WTC11 (cell line): Measurements from ENCODE around the gene KCNE4. TPM values are rescaled to one million over a fixed set of nuclear protein-coding genes. Genes with fewer than 3 reads are reported as not detected.

Experiments
- ATAC-seq: fragments of 200-7000 bp; cut with Tn5 transposase; 2 replicates; pipeline ENCODE4 v1.10.0; 2021; ENCODE audit warnings: mild to moderate bottlenecking, moderate library complexity
- CTCF ChIA-PET: fragments of 300-600 bp; sonication (Branson Sonifier 250); formaldehyde crosslinking; loops from one replicate; lab custom pipeline; 2021; ENCODE audit warnings: antibody characterized with exemption; lab: Charles Lee
- POLR2A ChIA-PET: fragments of 350-600 bp; sonication (Branson Sonifier 250); formaldehyde crosslinking; loops from one replicate; lab custom pipeline; 2021; ENCODE audit warnings: antibody characterized with exemption; lab: Charles Lee
- DNase-seq: peaks from one replicate; pipeline ENCODE4 v3.0.0; 2021; ENCODE audit warnings: low spot score
- H3K27ac Mint-ChIP-seq: 2 replicates; pipeline ENCODE4 v1.8.0; 2021; ENCODE audit warnings: mixed read lengths
- H3K27me3 Mint-ChIP-seq: 2 replicates; pipeline ENCODE4 v1.8.0; 2021; ENCODE audit warnings: low read depth, mild to moderate bottlenecking, moderate library complexity, mixed read lengths
- H3K36me3 Mint-ChIP-seq: 2 replicates; pipeline ENCODE4 v1.8.0; 2021; ENCODE audit warnings: mixed read lengths
- H3K4me1 Mint-ChIP-seq: 2 replicates; pipeline ENCODE4 v1.8.0; 2022; ENCODE audit warnings: mixed read lengths
- H3K4me3 Mint-ChIP-seq: 2 replicates; pipeline ENCODE4 v1.8.0; 2021; ENCODE audit warnings: mild to moderate bottlenecking, moderate library complexity, mixed read lengths
- H3K9me3 Mint-ChIP-seq: 2 replicates; pipeline ENCODE4 v1.8.0; 2021; ENCODE audit warnings: mixed read lengths
- CREB1 ChIP-seq: sonication (generic); formaldehyde crosslinking; IDR thresholded peaks from 2 replicates; pipeline ENCODE4 v1.8.0; 2023; ENCODE audit warnings: mild to moderate bottlenecking, missing genetic modification reagents
- E2F1 ChIP-seq: sonication (generic); formaldehyde crosslinking; IDR thresholded peaks from 2 replicates; pipeline ENCODE4 v1.8.0; 2022; ENCODE audit warnings: mild to moderate bottlenecking, missing genetic modification reagents
- EMX1 ChIP-seq: fragments of 250-450 bp; sonication (Bioruptor Pico); IDR thresholded peaks from 2 replicates; pipeline ENCODE4 v1.8.0; 2021; ENCODE audit warnings: mild to moderate bottlenecking
- ESRRA ChIP-seq: sonication (generic); formaldehyde crosslinking; IDR thresholded peaks from 2 replicates; pipeline ENCODE4 v1.8.1; 2022; ENCODE audit warnings: mild to moderate bottlenecking, missing genetic modification reagents, borderline replicate concordance
- IRF2 ChIP-seq: sonication (generic); formaldehyde crosslinking; IDR thresholded peaks from 2 replicates; pipeline ENCODE4 v1.8.0; 2022; ENCODE audit warnings: low read depth, missing genetic modification reagents, borderline replicate concordance
- JAZF1 ChIP-seq: fragments of 250-450 bp; sonication (Bioruptor Pico); IDR thresholded peaks from 2 replicates; pipeline ENCODE4 v1.9.0; 2021; ENCODE audit warnings: moderate library complexity, mild to moderate bottlenecking, inconsistent platforms
- MAX ChIP-seq: sonication (generic); formaldehyde crosslinking; IDR thresholded peaks from 2 replicates; pipeline ENCODE4 v1.8.0; 2022; ENCODE audit warnings: mild to moderate bottlenecking, missing genetic modification reagents
- NFATC4 ChIP-seq: fragments of 250-450 bp; sonication (Bioruptor Pico); IDR thresholded peaks from 2 replicates; pipeline ENCODE4 v1.9.0; 2021; ENCODE audit warnings: mild to moderate bottlenecking
- OVOL2 ChIP-seq: fragments of 250-450 bp; sonication (Bioruptor Pico); IDR thresholded peaks from 2 replicates; pipeline ENCODE4 v1.9.0; 2021; ENCODE audit warnings: mild to moderate bottlenecking, borderline replicate concordance
- RELA ChIP-seq: sonication (generic); formaldehyde crosslinking; IDR thresholded peaks from 2 replicates; pipeline ENCODE4 v1.8.1; 2022; ENCODE audit warnings: missing genetic modification reagents, mild to moderate bottlenecking, borderline replicate concordance
- SP1 ChIP-seq: sonication (generic); formaldehyde crosslinking; conservative IDR thresholded peaks from 2 replicates; pipeline ENCODE4 v1.8.1; 2022; ENCODE audit warnings: missing genetic modification reagents
- TCF7 ChIP-seq: sonication (generic); formaldehyde crosslinking; IDR thresholded peaks from 2 replicates; pipeline ENCODE4 v1.8.0; 2022; ENCODE audit warnings: mild to moderate bottlenecking, low read depth, missing genetic modification reagents, moderate library complexity
- TEAD1 ChIP-seq: sonication (generic); formaldehyde crosslinking; IDR thresholded peaks from 2 replicates; pipeline ENCODE4 v1.8.0; 2022; ENCODE audit warnings: mild to moderate bottlenecking, missing genetic modification reagents
- USF2 ChIP-seq: sonication (generic); formaldehyde crosslinking; IDR thresholded peaks from 2 replicates; pipeline ENCODE4 v1.8.1; 2023; ENCODE audit warnings: mild to moderate bottlenecking, missing genetic modification reagents, moderate library complexity
- ZBTB21 ChIP-seq: sonication (generic); formaldehyde crosslinking; IDR thresholded peaks from 2 replicates; pipeline ENCODE4 v1.8.1; 2023; ENCODE audit warnings: mild to moderate bottlenecking, missing genetic modification reagents, borderline replicate concordance
- ZBTB43 ChIP-seq: sonication (generic); formaldehyde crosslinking; IDR thresholded peaks from 2 replicates; pipeline ENCODE4 v1.8.1; 2023; ENCODE audit warnings: mild to moderate bottlenecking, missing genetic modification reagents
- ZNF219 ChIP-seq: sonication (generic); formaldehyde crosslinking; IDR thresholded peaks from 2 replicates; pipeline ENCODE4 v1.8.0; 2023; ENCODE audit warnings: missing genetic modification reagents, mild to moderate bottlenecking, borderline replicate concordance
- ZSCAN18 ChIP-seq: fragments of 250-450 bp; sonication (Bioruptor Pico); IDR thresholded peaks from 2 replicates; pipeline ENCODE4 v2.1.2; 2022; ENCODE audit warnings: mild to moderate bottlenecking, moderate library complexity
- total RNA-seq: library from RNA; stranded (reverse); gene quantifications from 3 replicates; pipeline ENCODE4 v1.2.3, GENCODE V29; 2021

Gene KCNE4
- total RNA-seq, 1 experiment from 2014 or later: 0.04 TPM

GRCh38 chr2:223096235-223096970 is 44.4 kb downstream of the KCNE4 start:
- ATAC-seq (peak; percentile 29), DNase-seq (no peak)
- ChIA-PET POLR2A (no interaction called here), CTCF (interaction anchor here (1.1 kb wide), 1 partner anchor 125 kb away, joined by 6 read pairs; no protein-coding TSS in a partner anchor)
- H3K9me3 Mint-ChIP-seq: no peaks in the 10 kb centered on the region; the same call in 1 of the 2 replicates
- H3K4me1 Mint-ChIP-seq: peaks cover 20% of the 10 kb centered on the region
- no peak overlapping the region for H3K27ac Mint-ChIP-seq
- peaks cover 3% of the 10 kb centered on the region; the same call in 1 of the 2 replicates for H3K27me3 Mint-ChIP-seq
- H3K36me3 Mint-ChIP-seq: no peaks in the 10 kb centered on the region
- TF ChIP-seq ZBTB21 (CRISPR knock-in tag) (no peak), OVOL2 (CRISPR knock-in tag) (no peak), EMX1 (CRISPR knock-in tag) (no peak), USF2 (CRISPR knock-in tag) (no peak), ZSCAN18 (CRISPR knock-in tag) (no peak), MAX (CRISPR knock-in tag) (no peak)
- no peak overlapping the region for H3K4me3 Mint-ChIP-seq

- no peak for DNase-seq
- Mint-ChIP-seq H3K9me3 (no peaks in the 10 kb centered on the region), H3K4me3 (no peak overlapping the region), H3K4me1 (peaks cover 30% of the 10 kb centered on the region), H3K36me3 (no peaks in the 10 kb centered on the region), H3K27me3 (peaks cover 3% of the 10 kb centered on the region; the same call in 1 of the 2 replicates), H3K27ac (no peak overlapping the region)
- ChIA-PET POLR2A (interaction anchor here (0.6 kb wide), 1 partner anchor 581 kb away, joined by 3 read pairs; no protein-coding TSS in a partner anchor), CTCF (no interaction called here)
- no peak for ATAC-seq
- TF ChIP-seq E2F1 (CRISPR knock-in tag) (no peak), TCF7 (no peak), EMX1 (CRISPR knock-in tag) (no peak), RELA (CRISPR knock-in tag) (no peak), NFATC4 (CRISPR knock-in tag) (no peak), TEAD1 (no peak), ESRRA (no peak), ZNF219 (CRISPR knock-in tag) (no peak), SP1 (CRISPR knock-in tag) (no peak), ZBTB43 (CRISPR knock-in tag) (no peak), CREB1 (CRISPR knock-in tag) (no peak), JAZF1 (CRISPR knock-in tag) (no peak), IRF2 (CRISPR knock-in tag) (no peak)
These were observed 45.9 kb downstream of the KCNE4 start for GRCh38 chr2:223097888-223098383.
